ENCODE data around the gene NTF3.
A peak's percentile ranks its signal among the peaks of the same experiment; 100 is the strongest.

Gene NTF3

DNA sequence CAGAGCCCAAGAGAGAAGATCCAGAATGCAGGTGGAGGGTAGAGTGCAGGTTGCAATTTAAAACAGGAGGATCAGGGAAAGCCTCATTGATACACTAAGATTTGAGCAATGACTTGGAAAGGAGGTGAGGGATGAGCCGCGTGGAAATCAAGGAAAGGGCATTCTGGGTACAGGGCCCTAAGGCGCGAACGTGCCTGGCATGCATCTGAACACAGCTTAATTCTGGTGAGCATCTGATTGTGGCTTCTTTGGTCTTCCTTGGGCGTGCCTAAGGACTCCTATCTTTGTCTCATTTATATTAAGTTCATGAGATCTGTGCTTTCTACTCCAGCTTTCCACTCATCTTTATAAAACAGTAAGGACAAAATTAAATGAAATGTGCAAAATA lies 79.3 kb downstream of the NTF3 start:
- DNase-seq (ENCODE audit: low spot score): no peak

DNA sequence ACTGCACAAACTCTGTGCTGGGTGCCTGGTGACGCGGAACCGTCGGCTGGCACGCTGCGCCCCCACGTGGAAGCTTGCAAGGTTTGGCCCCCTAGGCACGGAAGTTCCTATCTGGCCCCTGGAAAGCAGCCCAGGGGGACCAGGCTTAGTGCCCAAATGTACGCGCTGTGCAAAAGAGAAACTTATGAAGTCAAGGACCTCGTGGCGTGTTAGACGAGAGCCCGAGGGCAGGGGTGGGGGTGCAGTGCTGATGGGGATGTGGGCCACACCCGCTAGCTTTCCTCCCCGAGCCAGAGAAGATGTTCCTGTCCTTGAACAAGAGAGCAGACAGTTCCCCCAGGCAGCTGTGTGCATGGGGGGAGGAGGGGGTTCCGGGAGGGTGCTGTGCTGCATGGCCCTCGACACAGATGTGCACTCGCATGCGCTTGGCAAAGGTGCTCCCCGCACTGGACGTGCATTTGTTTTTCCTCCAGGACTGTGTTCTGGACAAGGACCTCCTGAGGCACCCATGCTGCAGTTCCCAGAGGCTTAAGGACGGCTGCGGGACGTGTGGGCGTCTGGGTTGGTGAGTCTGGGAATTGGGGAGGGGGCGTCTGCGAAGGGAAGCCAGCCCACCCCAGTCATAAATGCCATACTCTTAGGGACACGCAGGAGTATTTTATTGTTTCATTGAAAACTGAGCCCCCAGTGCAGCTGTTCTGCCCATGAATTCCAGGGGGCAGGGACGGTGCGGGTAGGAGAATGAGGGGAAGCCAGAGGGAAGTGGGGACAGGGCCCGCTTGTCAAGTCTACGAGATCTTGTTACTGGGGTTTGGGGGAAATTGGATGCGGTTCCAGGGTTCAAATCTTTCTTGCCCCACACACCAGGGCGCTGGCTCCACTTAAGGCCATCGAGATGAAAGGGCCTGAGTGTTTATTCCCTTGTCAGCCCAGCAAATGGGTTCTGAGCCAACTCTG lies 80.0 kb downstream of the NTF3 start:
- peak; percentile 76 for DNase-seq (ENCODE audit: low spot score)

DNA sequence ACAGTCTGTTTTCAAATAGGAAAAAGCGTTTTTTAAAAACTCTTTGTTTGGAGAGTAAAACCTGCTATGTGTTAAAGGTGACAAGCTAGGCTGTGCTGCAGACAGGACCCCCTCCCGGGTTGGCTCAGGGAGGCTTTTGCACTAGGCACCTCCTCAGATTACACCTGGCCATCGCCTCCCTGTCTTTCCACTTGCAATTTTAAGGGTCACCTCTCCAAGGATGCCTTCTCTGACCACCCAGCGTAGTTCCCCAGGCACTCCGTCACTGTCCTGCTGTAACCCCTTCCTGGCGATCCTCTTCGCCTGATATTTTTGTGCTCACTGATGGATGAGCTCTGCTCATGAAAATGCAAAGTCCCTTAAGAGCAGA lies 80.7 kb downstream of the NTF3 start:
- DNase-seq (ENCODE audit: low spot score): no peak

DNA sequence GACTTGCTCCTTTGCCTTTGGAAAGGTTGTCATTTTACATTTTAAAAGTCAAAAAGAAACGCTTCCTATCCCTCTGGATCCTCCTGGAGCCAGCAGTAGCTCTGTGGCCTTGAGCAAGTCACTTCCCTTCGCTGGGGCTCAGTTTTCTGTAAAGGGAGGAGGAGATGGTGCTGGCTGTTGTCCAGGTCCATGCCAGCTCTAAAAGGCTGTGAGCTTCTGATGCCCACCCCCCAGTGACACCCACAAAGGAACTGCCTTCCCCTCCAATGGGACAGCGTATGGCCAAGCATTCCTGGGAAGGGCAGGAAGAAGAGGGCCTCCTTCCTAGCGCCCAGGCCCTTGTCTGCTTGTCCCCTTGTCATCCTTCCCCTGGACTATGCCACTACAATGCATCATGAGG lies 81.5 kb downstream of the NTF3 start:
- no peak for DNase-seq (ENCODE audit: low spot score)

DNA sequence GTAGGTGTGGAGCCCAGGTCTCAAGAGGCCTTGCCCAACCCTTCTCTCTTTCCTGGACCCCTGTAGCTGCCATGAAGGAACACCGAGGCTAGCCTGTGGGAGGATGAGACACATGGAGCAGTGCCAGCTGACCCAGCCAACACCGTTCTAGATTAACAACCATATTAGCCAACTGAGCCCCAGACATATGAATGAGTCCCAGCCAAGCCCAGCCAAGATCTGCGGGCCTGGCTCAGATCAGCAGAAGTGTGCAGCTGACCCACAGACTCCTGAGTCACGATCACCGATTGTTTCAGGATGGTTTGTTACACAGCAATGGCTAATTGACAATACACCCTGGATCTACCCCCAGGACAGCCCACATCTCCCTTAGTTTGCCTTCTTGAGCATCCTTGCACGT lies 82.1 kb downstream of the NTF3 start:
- no peak for DNase-seq (ENCODE audit: low spot score)

DNA sequence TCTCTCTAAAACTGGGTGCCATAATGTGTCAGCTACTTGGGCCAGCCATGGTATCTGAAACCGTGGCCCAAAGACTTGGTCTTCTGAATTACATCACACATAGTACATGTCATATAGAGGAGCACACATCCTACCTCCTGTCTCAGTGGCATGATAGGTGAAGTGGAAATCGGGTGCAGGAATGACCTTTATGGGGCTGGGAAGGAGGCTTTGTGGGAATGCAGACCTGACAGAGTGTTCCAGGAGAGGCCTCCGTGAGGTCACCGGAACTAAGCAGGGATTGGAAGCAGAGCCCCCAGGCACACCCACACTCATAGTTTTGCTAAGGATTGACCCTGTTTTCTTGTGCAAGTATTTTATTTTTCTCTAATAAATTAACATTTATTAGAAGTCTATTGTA lies 82.6 kb downstream of the NTF3 start:
- no peak for DNase-seq (ENCODE audit: low spot score)

DNA sequence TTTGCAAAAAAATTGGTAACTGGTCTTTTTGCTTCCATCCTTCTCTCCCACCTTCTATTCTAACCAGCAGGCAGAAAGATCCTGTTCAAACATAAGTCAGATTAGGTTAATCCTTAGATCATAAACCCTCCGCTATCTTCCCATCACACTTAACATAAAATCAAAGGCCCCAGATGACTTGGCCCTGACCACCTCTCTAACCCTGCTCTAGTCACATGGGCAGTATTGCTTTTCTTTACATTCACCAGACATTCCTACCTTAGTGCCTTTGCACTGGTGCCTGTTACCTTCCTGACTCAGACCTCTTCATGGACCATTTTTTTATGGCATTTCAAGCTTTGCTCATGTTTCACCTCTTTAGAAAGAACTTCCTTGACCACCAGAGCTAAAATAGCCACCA lies 83.5 kb downstream of the NTF3 start:
- no peak for DNase-seq (ENCODE audit: low spot score)

DNA sequence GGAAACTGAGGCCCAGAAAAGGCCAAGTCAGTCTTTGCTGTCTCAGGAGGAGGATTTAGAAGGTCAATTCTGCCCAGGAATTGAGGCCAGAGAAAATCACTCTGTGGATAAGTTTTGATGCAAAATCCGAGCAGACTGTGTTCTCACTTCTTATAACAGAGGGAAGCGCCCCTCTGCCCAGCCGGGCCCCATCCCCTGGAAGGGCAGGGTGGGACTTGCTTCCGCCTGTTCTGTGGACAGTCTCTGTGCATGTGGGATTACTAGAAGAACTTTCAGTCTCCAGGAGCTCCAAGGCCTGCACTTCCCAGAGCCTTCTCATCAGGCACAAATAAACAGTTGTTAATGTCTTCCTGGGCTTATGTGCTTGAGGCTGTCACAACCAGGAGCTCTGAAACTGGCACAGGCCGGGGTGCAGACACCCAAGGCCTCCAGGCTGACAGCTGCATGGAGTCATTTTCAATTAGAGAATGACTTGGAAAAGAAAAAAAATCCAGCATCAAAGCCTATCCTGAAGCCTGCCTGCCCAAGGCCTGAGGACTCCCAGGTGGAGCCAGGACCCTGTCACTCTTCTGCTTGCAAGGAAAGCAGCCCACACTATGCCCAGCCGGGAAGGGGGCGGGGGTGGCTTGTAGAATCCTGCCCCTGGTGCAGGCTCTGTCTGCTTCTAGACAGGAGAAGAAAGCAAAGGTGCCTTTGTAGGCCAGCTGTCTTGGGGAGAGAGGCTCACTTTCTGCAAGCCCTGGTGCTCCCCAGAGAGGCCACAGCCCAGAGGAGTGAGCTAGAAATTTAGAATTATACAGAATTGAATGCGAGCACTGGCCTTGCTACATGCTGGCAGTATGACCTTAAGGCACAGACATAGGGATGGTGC lies 84.7 kb downstream of the NTF3 start:
- no peak for DNase-seq (ENCODE audit: low spot score)

DNA sequence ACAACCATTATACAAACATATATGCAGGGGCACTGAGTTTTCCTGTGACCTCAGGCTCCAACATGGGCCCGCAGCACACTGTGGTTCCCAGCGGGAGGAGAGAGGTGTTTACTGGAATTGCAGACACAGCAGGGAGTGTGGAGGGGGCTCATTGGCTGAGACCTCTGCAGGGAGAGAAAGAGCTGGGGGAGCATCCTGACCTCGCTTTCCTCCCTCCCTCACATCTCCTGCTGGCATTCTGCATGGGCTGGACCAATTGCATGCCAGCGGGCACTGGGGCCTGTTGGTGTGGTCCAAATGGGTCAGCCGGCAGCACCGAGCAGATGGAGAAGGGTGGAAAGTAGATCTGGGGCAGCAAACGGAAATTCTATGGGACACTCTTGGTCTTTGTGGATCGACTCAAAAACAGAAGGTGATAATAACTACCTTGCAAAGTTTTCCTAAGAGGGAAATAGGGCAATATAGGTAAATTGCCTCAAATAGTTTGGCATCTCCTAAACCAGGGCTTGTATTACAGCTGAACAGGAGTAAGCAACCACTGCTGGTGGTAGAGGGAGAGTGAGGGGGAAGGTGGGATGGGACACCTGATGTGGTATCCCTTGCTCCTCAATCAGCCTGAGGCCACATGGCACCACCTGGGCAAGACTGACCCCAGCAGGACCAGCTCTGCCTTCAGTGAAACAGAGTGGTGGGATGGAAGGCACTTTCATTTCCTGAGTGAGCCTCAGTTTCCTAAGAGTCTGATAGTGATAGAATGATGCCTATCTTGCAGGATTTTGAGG lies 86.9 kb downstream of the NTF3 start:
- DNase-seq (ENCODE audit: low spot score): no peak

DNA sequence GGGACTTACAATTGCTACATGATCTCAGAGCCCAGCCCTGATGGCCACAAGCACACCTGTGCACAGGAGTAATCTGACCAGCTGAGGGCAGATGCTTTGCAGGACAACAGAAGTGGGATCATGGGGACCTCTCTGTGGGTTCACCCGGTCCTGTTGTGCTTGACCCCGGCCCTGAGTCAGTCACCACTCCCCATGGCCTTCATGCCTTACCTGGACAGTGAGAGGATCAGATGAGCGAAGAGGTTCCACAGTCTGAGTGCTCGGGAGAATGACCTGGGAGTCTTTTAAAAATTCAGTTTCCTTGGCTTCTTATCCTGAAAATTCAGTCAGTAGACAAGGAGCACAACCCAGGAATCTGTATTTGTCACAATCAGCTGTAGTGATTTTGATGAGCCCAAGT lies 88.1 kb downstream of the NTF3 start:
- no peak for DNase-seq (ENCODE audit: low spot score)

DNA sequence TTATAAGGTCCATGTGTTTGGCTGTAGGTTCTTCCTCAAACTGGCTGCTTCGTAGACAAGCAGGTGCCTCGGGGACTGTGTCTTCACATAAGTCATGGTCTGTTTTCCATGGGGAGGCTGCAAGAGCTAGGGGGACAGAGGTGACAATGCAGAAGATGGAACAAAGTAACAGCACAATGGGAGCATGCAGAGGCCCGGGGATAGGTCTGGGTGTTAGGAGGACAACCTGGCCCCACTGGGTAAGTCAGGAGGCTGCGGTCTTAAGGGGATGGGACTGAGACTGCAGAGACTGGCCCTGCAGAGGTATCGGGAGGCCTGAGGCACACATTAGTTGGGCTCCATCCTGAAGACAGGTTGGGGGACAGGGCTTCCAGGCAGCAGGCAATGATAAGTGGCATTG lies 88.9 kb downstream of the NTF3 start:
- no peak for DNase-seq (ENCODE audit: low spot score)

DNA sequence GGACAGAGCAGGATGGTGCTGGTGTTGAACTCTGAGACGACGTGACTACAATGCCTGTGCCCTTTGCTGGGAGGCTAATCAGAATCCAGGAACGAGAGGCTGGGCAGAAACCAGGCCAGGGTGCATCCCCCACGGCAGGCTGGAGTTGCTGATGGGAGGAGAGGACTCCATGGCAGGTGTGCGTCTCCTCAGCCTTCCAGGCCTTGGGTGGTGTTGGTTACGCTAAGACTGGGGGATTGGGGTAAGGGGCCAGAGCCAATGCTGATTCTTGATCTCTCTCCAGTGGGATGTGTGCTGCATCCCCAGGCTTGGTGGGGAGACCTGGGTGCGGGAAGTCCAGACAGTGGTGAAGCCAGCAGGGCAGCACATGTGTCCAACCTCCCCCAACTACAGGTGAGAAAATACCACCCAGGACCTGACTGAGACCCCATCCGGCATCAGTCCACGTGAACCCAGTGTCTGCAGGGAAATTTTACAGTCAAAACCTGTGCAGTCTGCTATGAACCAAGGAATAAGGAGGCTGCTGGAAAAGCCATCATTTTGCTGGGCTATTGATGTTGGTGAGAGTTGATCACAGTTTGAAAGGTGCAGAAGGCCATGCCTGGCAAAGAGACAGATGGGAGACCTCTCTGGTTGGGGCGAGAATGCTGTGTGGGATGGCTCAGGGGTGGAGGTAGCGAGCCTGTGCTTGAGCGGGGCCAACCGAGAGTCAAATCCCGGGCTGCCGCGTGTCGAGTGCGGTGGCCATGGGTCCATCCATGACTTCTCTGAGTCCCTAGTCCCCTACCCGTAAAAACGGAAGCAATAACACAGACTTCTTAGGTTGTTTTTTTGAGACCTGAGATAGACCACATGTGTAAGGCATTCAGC lies 89.8 kb downstream of the NTF3 start:
- DNase-seq (ENCODE audit: low spot score): no peak

DNA sequence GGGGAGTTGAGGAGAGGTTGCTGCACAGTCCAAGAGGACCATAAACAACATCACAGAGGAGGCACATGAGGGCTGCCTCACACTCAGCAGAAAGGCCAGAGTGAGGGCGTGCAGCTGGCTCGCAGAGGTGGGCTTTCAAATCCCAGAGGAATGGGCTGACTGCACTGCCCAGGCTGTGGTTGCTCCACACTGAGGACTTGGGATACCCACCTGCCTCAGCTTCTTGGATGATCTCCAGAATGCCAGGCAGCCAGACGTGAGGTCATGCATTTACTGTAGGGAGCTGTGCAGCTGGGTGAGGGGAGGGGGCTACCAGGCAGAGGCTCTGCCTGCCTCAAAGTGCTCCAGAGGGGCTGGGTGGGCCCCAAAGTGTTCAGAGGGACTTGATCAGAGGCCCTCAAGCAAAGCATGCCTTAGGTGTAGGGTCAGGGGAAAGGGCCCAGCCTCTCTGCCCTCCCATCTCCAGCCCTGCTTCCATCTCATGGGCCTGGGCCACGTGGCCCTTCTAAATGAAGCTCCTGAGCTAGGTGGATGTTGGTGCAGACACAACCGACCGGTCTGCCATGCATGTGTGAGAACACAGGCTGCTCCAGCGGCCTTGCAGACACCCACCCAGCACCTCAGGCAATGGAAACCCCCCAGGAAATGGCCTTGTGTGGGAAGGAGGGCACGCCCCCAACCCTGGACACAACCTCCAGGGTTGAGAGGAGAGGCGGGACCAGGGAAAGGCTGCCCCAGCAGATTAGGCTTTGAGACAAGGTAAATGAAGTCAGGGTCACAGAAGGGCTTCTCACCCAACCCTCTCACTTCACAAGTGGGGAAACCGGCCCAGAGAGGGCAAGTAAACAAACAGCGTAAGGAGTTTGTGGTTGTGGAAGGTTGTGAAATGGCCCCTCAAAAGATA lies 90.8 kb downstream of the NTF3 start:
- DNase-seq (ENCODE audit: low spot score): no peak

DNA sequence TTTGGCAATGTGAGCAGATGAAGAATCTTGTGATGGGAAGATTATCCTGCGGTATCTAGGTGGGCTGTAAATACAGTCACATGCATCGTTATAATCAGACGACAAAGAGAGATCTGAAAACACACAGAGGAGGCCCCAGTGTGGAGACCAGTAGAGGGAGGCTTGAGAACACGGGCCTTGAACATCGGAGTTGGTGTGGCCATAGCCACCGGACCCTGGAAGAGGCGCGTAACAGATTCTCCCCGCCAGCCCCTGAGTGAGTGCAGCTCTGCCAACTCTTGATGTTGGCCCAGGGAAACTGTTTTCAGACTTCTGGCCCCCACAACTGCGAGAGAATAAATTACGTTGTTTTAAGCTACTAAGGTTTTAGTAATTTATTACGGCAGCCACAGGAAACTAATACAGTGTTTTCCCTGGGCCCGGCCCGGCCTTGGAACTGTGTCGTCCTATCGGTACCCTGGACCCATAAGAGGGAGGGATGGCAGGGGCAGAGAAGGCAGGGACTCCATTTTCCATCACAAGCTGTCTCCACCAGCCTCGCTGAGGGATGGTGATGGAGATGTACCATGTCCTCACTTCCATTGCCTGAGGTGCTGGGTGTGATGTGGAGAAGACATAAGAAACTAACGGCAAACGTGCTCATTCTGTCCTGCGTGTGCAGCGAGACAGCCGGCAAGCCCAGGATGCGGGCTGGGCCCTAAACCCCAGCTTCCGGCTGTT lies 91.6 kb downstream of the NTF3 start:
- DNase-seq (ENCODE audit: low spot score): no peak

DNA sequence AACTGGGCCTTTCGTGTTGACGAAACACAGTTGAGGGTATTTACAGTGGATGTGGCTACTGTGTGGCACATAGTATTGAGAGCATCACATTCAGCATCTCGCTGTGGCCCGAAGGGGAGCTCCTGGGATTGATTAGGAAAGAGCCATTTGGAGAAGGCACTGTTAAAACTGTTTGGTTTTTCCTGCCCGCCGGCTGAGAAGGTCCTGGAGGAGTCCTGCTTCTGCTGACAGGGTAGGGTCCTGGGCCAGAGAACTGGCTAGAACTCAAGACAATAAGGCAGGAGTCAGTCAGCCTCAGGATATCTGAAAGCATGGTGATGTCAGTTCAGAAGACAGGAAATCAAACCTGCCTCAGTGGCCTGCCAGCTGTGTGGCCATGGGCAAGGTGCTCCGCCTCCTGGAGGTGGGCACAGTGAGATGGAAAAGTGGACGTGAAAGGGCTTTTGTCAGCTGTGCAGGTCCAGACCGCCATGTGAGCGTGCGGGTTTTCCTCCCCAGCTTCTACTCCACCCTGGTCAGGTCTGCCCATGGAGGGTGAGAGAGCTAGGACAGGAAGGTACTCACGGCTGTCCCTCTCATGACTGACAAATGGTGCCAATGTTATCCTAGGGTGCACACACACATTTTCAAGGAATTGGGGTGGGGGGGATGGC lies 92.3 kb downstream of the NTF3 start:
- DNase-seq (ENCODE audit: low spot score): no peak

DNA sequence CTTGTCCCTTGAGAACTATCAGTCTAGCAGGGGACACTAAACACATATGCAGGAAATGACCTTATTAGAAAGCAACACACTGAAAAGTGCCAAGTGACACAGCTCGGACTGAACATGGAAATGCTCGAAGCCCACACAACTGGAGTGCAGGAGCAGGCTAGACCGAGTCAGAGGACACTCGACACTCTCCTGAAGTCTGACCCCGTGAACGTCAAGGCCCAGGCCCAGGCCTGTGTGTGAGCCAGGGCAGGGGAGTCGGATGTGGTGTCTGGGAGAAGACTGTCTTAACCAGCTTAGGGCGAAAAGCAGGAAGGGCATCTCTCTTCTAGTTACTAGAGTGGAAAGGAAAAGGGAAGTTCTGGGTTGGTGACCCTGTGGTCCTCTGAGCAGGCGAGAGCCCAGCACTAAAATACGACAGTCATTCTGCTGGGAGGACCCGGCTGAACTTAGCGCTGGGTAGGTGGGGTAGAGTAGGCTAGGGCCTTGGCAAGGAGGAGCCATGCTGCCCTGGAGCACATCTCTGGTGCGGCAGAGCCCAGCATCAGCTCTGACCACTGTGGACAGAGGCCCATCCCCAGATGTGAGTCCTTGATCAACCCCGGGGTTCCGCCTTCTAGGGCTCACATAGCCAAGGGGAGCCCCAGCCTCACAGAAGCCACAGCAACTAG lies 93.0 kb downstream of the NTF3 start:
- no peak for DNase-seq (ENCODE audit: low spot score)

DNA sequence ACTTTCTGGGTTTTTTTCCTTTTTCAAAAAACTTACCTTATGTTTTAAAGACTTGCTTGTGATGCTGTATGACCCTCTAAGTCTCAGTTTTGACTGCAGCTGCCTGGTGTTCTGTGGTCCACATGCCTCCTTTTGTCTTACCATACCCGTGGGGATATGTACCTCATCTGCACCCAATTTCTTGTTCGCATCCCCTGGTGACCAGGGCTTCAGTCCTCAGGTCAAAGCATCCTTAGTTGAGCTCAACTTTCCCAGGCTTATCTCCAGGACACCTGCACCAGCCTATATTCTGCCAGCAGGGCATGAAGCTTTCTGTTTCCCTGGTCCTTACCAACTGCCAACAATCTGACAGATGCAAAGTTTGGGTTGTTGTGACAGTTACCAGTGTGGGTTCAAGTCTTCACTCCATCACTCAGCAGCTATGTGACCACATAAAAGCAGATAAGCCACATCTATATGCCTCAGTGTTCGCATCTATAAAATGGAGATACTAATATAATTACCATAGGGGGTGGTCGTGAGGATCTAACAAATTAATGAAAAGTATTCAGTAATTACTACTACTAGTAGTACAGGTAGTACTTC lies 94.0 kb downstream of the NTF3 start:
- DNase-seq (ENCODE audit: low spot score): no peak

DNA sequence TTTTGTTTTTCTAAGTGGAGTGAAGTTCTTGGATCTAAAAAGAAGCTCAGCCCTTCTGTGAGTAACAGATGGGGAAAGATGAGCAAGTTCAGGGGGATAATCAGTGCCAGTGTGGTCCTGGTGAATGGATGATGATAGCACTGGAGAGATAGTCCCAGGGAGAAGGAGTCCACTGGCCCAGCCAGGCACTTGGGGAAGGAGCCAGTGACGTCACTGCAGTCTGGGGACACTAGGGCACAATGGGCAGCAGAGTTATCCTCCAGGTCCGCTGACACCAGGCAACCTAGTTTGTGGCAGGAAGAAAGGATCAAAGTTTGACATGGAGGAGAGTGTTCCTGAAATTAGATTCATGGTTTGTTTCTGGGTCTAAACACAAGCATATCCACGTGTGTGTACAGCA lies 101.5 kb downstream of the NTF3 start:
- DNase-seq (ENCODE audit: low spot score): no peak
